NCI-H2171 treated with DMSO at 0.1 percent for 48 hours (cell line): Measurements from ENCODE around the gene ZNF81.
"Not testable (repeated sequence)": the region's sequence is repeated elsewhere in the genome, so short reads cannot be mapped to it uniquely, and the experiment has no call there.

Experiments
- DNase-seq: peaks from one replicate; lab custom pipeline; 2025; lab: John Stamatoyannopoulos, UW

ZNF81 gene

DNA sequence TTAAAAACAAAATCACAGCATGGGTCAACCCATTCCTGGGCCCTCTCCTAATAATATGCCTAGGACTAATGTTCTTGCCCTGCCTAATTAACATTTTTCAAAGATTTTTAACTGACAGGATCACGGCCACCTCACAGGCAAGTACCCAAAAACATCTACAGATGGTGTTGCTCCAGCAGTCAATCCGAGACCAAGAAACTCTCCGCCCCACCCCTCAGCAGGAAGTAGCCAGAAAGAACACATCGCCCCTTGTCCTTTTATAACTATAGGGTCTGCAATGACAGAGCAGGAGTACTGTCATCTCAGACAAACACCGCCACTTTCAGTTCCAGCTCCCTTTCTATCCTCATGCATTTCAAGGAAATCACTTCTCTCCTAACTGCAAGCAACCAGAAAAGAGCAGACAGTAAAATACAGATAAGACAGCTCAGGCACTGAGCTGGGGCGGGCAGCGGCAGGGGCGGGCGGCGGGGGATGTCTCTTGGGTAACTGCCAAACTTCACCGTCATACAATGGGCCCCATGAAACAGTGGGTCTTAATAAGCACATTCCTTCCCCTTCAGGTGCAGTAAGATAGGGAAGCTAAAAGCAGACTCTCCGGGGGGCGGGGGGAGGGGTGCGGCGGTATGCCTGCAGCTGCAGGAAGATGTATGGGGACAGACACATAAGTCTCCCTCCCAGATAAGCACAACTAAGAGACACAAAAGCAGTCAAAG, 99.7 kb downstream of the ZNF81 start:
- DNase-seq: no peak

DNA sequence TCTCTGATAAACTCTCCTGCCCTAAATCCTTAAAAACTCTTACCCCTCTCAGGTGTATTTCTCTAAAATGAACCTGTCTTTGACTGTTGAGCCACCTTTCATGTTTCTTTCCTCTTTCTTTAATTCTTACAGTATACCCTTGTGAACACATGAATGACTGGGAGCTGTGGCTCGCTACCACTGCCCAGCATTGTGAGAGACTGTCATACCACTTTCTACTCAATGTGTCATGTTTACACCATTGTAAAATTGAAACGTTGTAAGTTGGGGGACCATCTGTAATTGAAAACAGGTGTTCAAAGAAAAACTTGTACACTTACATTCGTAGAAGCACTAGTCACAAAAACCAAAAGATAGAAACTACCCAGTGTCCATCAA, 100.2 kb downstream of the ZNF81 start:
- no peak for DNase-seq

DNA sequence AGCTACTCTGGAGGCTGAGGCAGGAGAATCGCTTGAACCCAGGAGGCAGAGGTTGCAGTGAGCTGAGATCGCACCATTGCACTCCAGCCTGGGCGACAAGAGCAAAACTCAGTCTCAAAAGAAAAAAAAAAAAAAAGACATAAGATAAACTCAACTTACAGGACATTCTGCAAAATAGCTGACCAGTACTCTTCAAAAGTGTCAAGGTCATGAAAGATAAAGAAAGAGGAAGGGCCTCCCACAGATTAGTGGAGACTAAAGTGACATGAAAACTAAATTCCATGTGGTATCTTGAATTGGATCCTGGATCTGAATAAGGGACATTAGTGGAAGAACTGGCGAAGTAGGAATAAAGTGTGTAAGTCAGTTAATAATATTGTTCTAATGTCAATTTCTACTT, 103.7 kb downstream of the ZNF81 start:
- DNase-seq: no peak

DNA sequence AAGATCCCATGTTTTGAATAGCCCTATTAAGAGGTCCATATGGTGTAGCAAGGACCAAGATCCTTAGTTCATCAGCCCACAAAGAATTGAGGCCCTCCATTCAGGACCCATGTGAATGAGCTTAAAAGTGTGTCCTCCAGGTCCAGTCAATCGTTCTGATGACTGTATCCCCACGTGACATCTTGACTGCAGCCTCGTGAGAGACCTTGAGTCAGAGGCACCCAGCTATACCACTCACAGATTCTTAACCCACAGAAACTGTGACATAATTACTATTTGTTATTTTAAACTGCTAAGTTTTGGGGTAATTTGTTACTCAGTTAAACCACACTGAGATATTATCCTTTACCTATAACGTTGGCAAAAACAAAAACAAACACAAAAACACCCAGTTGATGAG, 104.7 kb downstream of the ZNF81 start:
- no peak for DNase-seq

DNA sequence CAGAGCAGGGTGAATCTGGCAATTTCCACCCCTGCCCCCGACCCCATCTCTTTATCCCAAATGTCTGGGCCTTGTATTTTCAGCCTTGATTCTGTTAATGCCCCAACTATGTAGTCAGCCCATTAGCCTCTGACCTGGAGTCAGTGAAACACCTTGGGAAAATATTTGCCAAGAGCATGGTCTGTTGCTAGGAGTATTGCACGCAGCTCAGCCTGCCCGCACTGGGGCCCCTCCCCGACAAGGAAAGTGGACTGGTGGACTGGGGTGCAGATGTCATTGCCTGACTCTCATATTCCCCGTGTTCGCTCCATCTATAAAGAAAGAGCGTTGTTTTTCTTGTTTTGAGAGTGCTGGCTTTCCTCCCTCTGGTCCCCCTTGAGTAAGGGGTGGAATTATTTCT, 118.6 kb downstream of the ZNF81 start:
- not testable (repeated sequence) for DNase-seq

DNA sequence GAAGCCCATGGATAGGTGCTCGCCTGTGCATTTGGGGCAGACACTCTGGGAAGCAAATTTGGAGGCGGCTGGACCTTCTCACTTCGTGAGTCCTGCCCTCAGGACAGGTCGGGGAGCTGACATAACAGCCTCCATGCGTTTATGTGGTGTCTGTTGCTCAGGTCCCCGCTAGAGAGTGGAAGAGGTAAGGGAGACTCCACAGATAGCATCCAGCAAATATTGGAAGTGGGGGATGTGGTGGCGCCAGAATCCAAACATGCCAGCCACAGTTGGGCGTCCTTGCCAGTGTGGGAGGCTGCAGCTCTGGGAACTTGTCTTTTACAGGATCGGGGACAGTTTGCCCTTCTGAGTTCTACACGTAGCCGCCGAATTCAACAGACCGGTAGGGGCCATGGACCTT, 119.3 kb downstream of the ZNF81 start:
- no peak for DNase-seq

DNA sequence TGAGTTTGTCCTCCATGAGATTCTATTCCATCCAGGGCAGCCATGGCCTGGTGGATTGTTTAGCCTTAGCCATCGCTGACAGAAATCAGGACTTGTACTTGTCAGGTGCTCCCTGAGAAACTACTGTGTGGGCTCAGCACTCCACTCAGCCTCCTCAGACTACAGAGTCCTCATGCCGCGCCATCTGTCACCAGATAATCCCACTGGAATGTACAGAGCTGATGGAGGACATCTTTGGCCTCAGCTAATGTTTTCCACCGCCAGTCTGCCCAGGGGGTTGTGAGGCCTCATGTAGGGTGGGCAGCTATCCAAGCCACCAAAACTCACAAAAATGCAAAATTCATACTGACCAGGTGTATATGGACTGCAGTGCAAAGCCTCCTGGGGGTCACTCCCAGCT, 121.5 kb downstream of the ZNF81 start:
- DNase-seq: not testable (repeated sequence)

DNA sequence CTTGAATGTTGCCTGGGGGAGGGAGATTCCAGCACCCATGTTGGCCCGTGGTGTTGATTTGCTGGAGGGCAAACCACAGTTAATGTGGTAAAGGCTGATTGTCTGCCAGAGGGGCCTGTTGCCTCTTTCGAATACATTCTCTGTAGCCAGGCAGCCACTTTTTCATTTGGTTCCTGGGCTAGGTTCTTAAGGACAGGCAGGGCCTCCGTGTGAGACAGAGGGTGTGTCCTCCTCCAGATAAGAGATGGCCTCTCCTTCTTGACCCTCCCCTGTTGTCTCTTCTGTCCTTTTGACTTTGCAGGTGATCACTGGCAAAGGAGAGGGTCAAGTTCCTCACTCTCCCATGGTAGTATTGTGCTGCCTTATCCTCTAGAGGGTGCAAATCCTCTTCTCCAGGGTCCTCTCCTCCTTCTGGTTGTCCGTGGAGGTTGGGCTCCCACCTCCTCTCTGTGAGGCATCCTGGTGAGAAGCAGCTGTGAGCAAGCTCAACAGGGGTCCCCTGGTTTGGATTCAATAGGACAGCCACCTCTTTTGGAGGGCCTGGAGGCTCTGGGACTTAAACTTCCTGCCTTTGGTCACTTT, 122.2 kb downstream of the ZNF81 start:
- no peak for DNase-seq

DNA sequence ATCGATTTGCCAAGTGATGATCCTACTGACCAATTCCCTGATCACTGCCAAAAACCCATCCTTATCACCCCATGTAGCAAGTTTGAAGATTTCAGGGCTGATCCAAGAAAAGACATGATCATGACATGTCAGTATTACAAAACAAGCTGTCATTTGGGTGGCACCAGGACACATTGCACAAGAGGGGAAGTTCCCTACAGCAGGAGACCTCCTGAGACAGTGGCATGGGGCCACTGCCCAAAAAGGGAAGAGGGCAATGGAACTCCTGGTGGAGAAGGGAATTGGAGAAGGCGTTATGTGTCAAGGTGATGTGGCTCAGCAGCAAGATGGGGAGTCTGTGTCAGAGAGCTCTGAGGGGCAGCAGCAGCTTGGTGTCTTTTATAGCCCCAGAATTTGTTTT, 123.7 kb downstream of the ZNF81 start:
- no peak for DNase-seq

DNA sequence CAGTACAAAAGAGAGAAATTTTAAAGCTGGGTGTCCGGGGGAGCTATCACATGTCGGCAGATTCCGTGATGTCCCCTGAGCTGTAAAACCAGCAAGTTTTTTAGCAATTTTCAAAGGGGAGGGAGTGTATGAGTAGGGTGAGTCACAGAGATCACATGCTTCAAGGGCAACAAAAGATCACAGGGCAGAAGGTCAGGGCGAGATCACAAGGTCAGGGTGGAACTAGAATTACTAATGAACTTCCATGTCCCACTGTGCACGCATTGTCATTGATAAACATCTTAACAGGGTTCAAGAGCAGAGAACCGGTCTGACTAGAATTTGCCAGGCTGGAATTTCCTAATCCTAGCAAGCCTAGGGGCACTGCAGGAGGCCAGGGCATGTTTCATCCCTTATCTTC, 125.1 kb downstream of the ZNF81 start:
- DNase-seq: not testable (repeated sequence)

DNA sequence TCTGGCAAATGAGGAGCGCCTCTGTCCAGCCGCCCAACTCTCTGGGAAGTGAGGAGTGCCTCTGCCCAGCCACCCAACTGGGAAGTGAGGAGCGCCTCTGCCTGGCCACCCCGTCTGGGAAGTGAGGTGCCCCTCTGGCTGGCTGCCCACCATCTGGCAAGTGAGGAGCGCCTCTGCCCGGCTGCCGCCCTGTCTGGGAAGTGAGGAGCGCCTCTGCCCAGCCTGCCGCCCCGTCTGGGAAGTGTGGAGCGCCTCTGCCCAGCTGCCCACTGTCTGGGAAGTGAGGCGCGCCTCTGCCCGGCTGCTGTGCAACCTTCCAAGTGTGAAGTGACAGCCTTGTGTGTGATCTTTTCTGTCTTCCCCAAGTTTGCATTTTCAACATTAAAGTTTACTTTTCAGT, 128.8 kb downstream of the ZNF81 start:
- not testable (repeated sequence) for DNase-seq
